A549 (cell line): Measurements from ENCODE around the gene MSI2. TPM values are rescaled to one million over a fixed set of nuclear protein-coding genes. Genes with fewer than 3 reads are reported as not detected.

Source experiments
- ATAC-seq, 2 experiments: fragments of 200-7000 bp in 1 of 2; fragments of >200 bp in 1 of 2; cut with Nextera tagmentation in 1 of 2; cut with Tn5 transposase in 1 of 2; 3 replicates each; pipeline versions ENCODE4 v1.8.0 to v1.9.1; 2018 to 2020; ENCODE audit warnings: mild to moderate bottlenecking in 1 of 2, moderate library complexity in 1 of 2
- CTCF ChIA-PET: fragments of 300-600 bp; sonication (Branson Sonifier 250); formaldehyde crosslinking; extraction: SDS; loops from one replicate; lab custom pipeline; 2021; ENCODE audit warnings: antibody characterized with exemption, inconsistent platforms; lab: Yijun Ruan, JAX
- POLR2A ChIA-PET: fragments of 350-600 bp; formaldehyde crosslinking; extraction: SDS; loops from one replicate; lab custom pipeline; 2021; ENCODE audit warnings: antibody characterized with exemption, inconsistent platforms; lab: Yijun Ruan, JAX
- DNase-seq, 2 experiments: peaks; one replicate each; pipeline versions ENCODE4 v3.0.0 to v3.0.0-alpha.2; 2011 to 2016; ENCODE audit warnings: low read depth in 1 of 2, low spot score in 1 of 2
- FAIRE-seq: peaks from 2 replicates; lab custom pipeline; 2011; peaks lifted over from hg19 to GRCh38; lab: Jason Lieb, UNC
- H3K27ac ChIP-seq, 2 experiments: fragments of >200 bp; sonication (Bioruptor Twin); formaldehyde crosslinking; 3 replicates each; pipeline ENCODE4 v1.5.1; 2016 to 2017
- H3K4me1 ChIP-seq: fragments of >200 bp; sonication (Bioruptor Twin); formaldehyde crosslinking; 3 replicates; pipeline ENCODE4 v1.6.1; 2016
- H3K4me2 ChIP-seq: fragments of >200 bp; sonication (Bioruptor Twin); formaldehyde crosslinking; 3 replicates; pipeline ENCODE4 v1.6.1; 2016
- H3K4me3 ChIP-seq: fragments of >200 bp; sonication (Bioruptor Twin); formaldehyde crosslinking; 3 replicates; pipeline ENCODE4 v1.5.1; 2016
- H3K9me3 ChIP-seq: fragments of >200 bp; sonication (Bioruptor Twin); formaldehyde crosslinking; 3 replicates; pipeline ENCODE4 v1.6.1; 2016
- CHD4 ChIP-seq: fragments of 200-600 bp; sonication (generic); IDR thresholded peaks from 2 replicates; pipeline ENCODE4 v1.6.1; 2016; ENCODE audit warnings: antibody characterized with exemption, mild to moderate bottlenecking, borderline replicate concordance
- EP300 ChIP-seq, 2 experiments: fragments of >200 bp; sonication (Bioruptor Twin); formaldehyde crosslinking; IDR thresholded peaks; 2 replicates in 1 of 2; 3 replicates in 1 of 2; pipeline ENCODE4 v1.6.1; 2016 to 2017
- ESRRA ChIP-seq: fragments of 150-350 bp; IDR thresholded peaks from 2 replicates; pipeline ENCODE4 v1.6.1; 2014; ENCODE audit warnings: mild to moderate bottlenecking, low read length, borderline replicate concordance
- FOXS1 ChIP-seq: fragments of 250-450 bp; sonication (Bioruptor Pico); IDR thresholded peaks from 2 replicates; pipeline ENCODE4 v1.5.0; 2020; ENCODE audit warnings: mild to moderate bottlenecking, moderate library complexity
- HDAC2 ChIP-seq: fragments of 200-600 bp; sonication (generic); IDR thresholded peaks from 2 replicates; pipeline ENCODE4 v1.6.1; 2016
- HOXA7 ChIP-seq: fragments of 250-450 bp; sonication (Bioruptor Pico); IDR thresholded peaks from 2 replicates; pipeline ENCODE4 v1.5.0; 2020; ENCODE audit warnings: mild to moderate bottlenecking, moderate library complexity
- HOXB13 ChIP-seq: fragments of 250-450 bp; sonication (Bioruptor Pico); IDR thresholded peaks from 2 replicates; pipeline ENCODE4 v1.5.0; 2020; ENCODE audit warnings: low read depth, mild to moderate bottlenecking, moderate library complexity
- MAZ ChIP-seq: fragments of 150-350 bp; IDR thresholded peaks from 2 replicates; pipeline ENCODE4 v1.6.1; 2014; ENCODE audit warnings: antibody characterized with exemption, low read depth, low read length, borderline replicate concordance
- NPAS2 ChIP-seq: fragments of 250-450 bp; sonication (Bioruptor Pico); IDR thresholded peaks from 2 replicates; pipeline ENCODE4 v1.8.0; 2022; ENCODE audit warnings: mild to moderate bottlenecking, moderate library complexity, borderline replicate concordance
- POLR2A ChIP-seq: IDR thresholded peaks from 2 replicates; pipeline ENCODE4 v1.6.1; 2012; ENCODE audit warnings: mild to moderate bottlenecking, low read length
- RAD21 ChIP-seq, 2 experiments: fragments of >200 bp in 1 of 2; sonication (Bioruptor Twin) in 1 of 2; formaldehyde crosslinking in 1 of 2; IDR thresholded peaks in 1 of 2; conservative IDR thresholded peaks in 1 of 2; 2 replicates in 1 of 2; 3 replicates in 1 of 2; pipeline ENCODE4 v1.6.1; 2012 to 2018; ENCODE audit warnings: inconsistent platforms in 1 of 2
- RFX5 ChIP-seq: fragments of 450-650 bp; IDR thresholded peaks from 2 replicates; pipeline ENCODE4 v1.7.1; 2014; ENCODE audit warnings: antibody characterized with exemption, mild to moderate bottlenecking, moderate library complexity
- RNF2 ChIP-seq: fragments of 200-600 bp; sonication (generic); IDR thresholded peaks from 2 replicates; pipeline ENCODE4 v1.6.1; 2016; ENCODE audit warnings: low read depth, mild to moderate bottlenecking, antibody characterized with exemption, moderate library complexity, borderline replicate concordance
- SMC3 ChIP-seq: fragments of >200 bp; sonication (Bioruptor Twin); formaldehyde crosslinking; IDR thresholded peaks from 3 replicates; pipeline ENCODE4 v1.6.1; 2018; ENCODE audit warnings: inconsistent platforms
- ZNF302 ChIP-seq: fragments of 250-450 bp; sonication (Bioruptor Pico); IDR thresholded peaks from 2 replicates; pipeline ENCODE4 v1.9.0; 2021; ENCODE audit warnings: inconsistent platforms, mild to moderate bottlenecking, moderate library complexity
- WGBS: methylation state at CpG from one replicate; pipeline ENCODE4 v1.1.6; 2017; ENCODE audit errors: missing lambda C conversion rate; 5-methylcytosine and 5-hydroxymethylcytosine counted together
- polyA plus RNA-seq, 4 experiments: library from polyadenylated mRNA; depleted of rRNA in 3 of 4; stranded (reverse); fragments of >200 nt; fragmentation: RNase III in 1 of 4; extraction: RNeasy Plus Mini Kit Qiagen cat#74134 plus additional on column Dnase treatment in 1 of 4; gene quantifications; 2 replicates in 3 of 4; 3 replicates in 1 of 4; pipeline ENCODE4 v1.2.3, GENCODE V29; 2011 to 2017
- TF ChIP-seq, protein P1 (sequence below): fragments of 450-650 bp; IDR thresholded peaks from 2 replicates; pipeline ENCODE4 v1.6.1; 2014; ENCODE audit warnings: antibody characterized with exemption
- TF ChIP-seq, protein P2 (sequence below): IDR thresholded peaks from 2 replicates; pipeline ENCODE4 v1.6.1; 2012
- TF ChIP-seq, protein P3 (sequence below): fragments of 200-600 bp; sonication (generic); IDR thresholded peaks from 2 replicates; pipeline ENCODE4 v1.6.1; 2016; ENCODE audit warnings: antibody characterized with exemption, mild to moderate bottlenecking, moderate library complexity

Gene MSI2
- polyA plus RNA-seq, 2 of the 4 experiments (the other 2 are of a cell fraction) = 43.6 to 44.4 TPM

DNA sequence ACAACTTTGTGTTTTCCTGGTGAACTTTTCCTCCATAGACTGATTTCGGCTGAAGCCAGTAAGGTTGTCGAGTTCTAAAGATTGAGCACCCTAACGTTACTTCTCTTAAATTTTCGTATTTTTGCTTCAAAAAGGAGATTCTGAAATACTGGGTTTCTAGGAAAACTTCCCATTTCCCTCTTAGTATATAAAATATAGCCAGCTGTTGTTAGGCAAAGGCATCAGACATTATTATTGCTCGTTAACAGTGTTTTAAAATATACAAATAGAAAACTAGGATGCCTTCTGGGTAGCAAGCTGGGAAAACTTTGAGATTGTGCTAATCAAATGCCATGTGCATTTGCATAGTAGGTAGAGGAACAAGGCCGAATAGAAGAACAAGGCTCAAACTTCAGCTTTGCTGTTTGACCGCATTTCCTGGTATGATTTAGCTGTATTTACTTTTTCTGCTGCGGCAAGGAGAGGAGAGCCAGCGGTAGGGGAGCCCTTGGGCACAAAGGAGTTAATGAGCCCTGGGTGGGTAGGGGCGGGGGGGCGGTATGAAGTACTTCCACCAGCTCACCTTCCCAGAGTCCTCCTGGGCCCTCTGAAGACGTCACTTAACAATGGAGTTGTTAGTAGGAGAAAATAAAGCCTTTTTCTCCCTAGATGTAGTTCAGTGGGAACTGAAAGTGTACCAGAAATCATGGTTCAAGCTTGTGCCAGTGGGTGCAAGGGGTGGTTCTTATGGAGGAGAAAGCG lies 151.9 kb downstream of the MSI2 start (continued):
- TF ChIP-seq, protein P1, sequence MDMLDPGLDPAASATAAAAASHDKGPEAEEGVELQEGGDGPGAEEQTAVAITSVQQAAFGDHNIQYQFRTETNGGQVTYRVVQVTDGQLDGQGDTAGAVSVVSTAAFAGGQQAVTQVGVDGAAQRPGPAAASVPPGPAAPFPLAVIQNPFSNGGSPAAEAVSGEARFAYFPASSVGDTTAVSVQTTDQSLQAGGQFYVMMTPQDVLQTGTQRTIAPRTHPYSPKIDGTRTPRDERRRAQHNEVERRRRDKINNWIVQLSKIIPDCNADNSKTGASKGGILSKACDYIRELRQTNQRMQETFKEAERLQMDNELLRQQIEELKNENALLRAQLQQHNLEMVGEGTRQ = no peak

DNA sequence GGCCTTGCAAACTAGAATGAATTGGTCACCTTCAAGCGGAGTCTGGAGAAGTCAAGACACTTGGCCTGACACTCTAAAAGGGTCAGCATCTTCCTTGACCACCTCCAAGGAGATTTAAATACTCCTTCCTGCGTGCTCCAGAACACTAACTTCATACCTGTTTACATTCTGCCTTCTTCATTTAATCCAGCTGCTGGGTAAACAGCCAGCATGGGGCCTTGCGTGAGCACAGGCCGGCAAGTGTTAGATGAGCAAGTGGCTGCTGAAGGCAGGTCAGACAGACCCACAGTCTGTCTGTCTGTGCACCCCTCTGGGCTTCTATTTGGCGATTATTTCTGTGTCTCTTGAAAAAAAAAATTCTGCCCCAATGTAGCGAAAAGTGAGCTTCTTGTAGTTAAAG lies 153.8 kb downstream of the MSI2 start:
- no peak for FAIRE-seq
- no peaks in the 10 kb centered on the region for H3K9me3 ChIP-seq
- CTCF ChIA-PET = interaction anchor here (0.9 to 1.6 kb wide), 4 partner anchors 9 to 167 kb away, joined by 3 to 4 read pairs (median 3); no protein-coding TSS in a partner anchor
- DNase-seq = no peak
- POLR2A ChIA-PET = no interaction called here
- H3K4me1 ChIP-seq = peaks cover 23% of the 10 kb centered on the region
- WGBS = 81% methylated on average over 6 of the region's 6 CpGs
- no peak overlapping the region for H3K4me3 ChIP-seq
- 0 out of 6 replicates have a peak overlapping the region, but pooled peaks of 1 of the 2 experiments have one; percentile 5 for H3K27ac ChIP-seq
- no peak for ATAC-seq
- H3K4me2 ChIP-seq = no peak overlapping the region
- TF ChIP-seq FOXS1 (CRISPR knock-in tag) (no peak), ZNF302 (no peak), ESRRA (no peak), EP300 (IDR thresholded peaks at IDR 0.05) (no peak), HDAC2 (no peak), RAD21 (conservative IDR thresholded peaks at IDR 0.05 in 1 of 2, IDR thresholded peaks at IDR 0.05 in 1 of 2) (no peak), RNF2 (no peak), POLR2A (no peak), SMC3 (no peak), CHD4 (no peak), HOXB13 (CRISPR knock-in tag) (no peak), MAZ (no peak), HOXA7 (no peak), RFX5 (no peak), NPAS2 (CRISPR knock-in tag) (no peak)
- TF ChIP-seq, protein P2, sequence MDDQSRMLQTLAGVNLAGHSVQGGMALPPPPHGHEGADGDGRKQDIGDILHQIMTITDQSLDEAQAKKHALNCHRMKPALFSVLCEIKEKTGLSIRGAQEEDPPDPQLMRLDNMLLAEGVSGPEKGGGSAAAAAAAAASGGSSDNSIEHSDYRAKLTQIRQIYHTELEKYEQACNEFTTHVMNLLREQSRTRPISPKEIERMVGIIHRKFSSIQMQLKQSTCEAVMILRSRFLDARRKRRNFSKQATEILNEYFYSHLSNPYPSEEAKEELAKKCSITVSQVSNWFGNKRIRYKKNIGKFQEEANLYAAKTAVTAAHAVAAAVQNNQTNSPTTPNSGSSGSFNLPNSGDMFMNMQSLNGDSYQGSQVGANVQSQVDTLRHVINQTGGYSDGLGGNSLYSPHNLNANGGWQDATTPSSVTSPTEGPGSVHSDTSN = no peak
- TF ChIP-seq, protein P3, sequence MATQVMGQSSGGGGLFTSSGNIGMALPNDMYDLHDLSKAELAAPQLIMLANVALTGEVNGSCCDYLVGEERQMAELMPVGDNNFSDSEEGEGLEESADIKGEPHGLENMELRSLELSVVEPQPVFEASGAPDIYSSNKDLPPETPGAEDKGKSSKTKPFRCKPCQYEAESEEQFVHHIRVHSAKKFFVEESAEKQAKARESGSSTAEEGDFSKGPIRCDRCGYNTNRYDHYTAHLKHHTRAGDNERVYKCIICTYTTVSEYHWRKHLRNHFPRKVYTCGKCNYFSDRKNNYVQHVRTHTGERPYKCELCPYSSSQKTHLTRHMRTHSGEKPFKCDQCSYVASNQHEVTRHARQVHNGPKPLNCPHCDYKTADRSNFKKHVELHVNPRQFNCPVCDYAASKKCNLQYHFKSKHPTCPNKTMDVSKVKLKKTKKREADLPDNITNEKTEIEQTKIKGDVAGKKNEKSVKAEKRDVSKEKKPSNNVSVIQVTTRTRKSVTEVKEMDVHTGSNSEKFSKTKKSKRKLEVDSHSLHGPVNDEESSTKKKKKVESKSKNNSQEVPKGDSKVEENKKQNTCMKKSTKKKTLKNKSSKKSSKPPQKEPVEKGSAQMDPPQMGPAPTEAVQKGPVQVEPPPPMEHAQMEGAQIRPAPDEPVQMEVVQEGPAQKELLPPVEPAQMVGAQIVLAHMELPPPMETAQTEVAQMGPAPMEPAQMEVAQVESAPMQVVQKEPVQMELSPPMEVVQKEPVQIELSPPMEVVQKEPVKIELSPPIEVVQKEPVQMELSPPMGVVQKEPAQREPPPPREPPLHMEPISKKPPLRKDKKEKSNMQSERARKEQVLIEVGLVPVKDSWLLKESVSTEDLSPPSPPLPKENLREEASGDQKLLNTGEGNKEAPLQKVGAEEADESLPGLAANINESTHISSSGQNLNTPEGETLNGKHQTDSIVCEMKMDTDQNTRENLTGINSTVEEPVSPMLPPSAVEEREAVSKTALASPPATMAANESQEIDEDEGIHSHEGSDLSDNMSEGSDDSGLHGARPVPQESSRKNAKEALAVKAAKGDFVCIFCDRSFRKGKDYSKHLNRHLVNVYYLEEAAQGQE = no peak
- TF ChIP-seq, protein P1 = no peak
